Measurements from ENCODE around the gene SLC44A4.

SLC44A4 gene

DNA sequence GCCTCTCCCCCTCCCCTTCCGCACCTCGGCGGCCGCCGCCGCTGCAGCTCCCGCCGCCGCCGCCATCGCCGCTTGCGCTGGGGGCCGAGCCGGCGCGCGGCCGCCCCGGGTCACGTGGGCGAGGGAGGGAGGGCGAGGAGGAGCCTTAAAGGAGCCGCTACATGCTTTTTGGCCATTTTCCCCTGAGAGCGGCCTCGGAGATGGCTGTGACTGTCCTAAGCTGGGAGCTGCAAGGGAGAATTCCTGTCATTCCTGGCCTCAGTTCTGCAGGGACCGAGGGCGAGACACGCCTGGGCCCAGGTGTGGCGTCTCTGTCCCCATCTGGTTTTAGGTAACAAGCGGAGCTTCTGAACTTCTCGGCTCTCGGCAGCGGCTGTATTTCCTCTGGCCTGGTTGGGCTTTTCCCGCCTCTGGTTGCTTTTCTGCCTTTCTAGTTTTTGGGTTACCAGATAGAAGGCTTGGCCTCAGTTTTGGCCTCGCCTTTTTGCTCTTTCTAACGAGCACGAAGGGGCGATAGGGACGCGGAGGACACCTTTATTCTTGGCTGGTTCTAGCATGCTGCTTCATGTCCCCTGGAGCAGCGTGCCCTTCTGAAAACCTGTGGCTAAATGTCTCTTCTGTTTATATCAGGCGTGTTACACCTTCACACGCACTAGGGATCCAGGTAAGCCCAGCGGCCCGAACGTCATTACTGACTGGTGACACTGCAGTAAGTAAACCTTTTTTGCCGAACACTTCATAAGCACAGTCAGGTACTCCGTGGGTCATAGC lies 19.0 kb upstream of the SLC44A4 start, which contains the start of gene EHMT2:
TSS of gene EHMT2 (minus strand) at position 87 of the 771 bp plus-strand sequence. CDS start at position 66, 21 bp downstream.
- ATAC-seq (ENCODE audit: low read depth) (peak; percentile 56), DNase-seq (ENCODE audit: low spot score) (no peak)
- Histone ChIP-seq H3K4me1 (ENCODE audit: insufficient read depth, poor library complexity, severe bottlenecking) (peaks cover 4% of the 10 kb centered on the region), H3K27me3 (ENCODE audit: insufficient read depth, poor library complexity, severe bottlenecking) (no peaks in the 10 kb centered on the region), H3K27ac (ENCODE audit: poor library complexity, severe bottlenecking) (peak within 1 kb of the TSS; percentile 58), H3K4me3 (ENCODE audit: severe bottlenecking) (peak within 1 kb of the TSS; percentile 67), H3K9me3 (ENCODE audit: severe bottlenecking) (no peaks in the 10 kb centered on the region), H3K36me3 (ENCODE audit: low read depth) (peaks cover 30% of the 10 kb centered on the region)
- no peak for TF ChIP-seq CTCF (IDR thresholded peaks at IDR 0.05; ENCODE audit: poor library complexity, severe bottlenecking)

DNA sequence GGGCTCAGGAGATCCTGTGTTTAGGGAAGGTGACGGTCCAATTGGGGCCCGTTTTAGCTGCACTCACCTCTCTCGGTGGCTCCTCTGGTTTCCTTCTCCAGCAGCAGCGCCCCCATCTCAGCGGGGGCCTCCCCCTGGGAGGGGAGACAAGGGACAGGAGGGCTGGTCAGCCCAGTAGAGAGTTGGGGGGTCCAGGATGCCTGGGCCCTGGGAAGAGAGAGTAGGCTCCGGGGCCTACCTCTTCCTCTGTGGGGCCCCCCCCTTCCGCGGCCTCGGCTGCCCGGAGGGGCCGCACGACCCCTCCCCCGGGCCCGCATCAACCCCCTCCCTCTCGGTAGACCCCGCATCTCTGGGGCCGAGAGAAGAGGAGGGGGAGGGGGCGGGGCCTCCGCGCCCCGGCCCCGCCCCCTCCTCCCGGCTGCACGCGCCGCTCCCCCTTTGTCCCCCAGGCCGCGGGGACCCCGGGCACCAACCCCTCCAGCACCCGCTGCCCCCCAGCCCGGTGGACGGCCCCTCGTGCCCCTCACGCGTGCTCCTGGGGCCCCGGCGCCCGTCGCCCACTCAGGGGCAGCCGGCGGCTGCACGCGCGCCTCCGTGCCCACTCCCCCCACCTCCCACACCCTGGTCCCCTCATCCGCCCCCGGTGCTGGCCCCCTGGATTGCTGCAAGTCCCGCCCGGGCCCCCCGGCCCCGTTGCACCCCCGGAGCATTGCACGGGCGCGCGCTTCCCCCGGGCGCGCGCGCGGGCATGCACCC lies 18.2 kb upstream of the SLC44A4 start:
- H3K4me3 ChIP-seq (ENCODE audit: severe bottlenecking) = peak overlapping the region; percentile 67
- peak overlapping the region; percentile 58 for H3K27ac ChIP-seq (ENCODE audit: poor library complexity, severe bottlenecking)
- no peaks in the 10 kb centered on the region for H3K9me3 ChIP-seq (ENCODE audit: severe bottlenecking)
- DNase-seq (ENCODE audit: low spot score) (no peak), ATAC-seq (ENCODE audit: low read depth) (no peak)
- peaks cover 38% of the 10 kb centered on the region for H3K36me3 ChIP-seq (ENCODE audit: low read depth)
- H3K4me1 ChIP-seq (ENCODE audit: insufficient read depth, poor library complexity, severe bottlenecking) = peaks cover 4% of the 10 kb centered on the region
- H3K27me3 ChIP-seq (ENCODE audit: insufficient read depth, poor library complexity, severe bottlenecking) = no peaks in the 10 kb centered on the region
- TF ChIP-seq CTCF (IDR thresholded peaks at IDR 0.05; ENCODE audit: poor library complexity, severe bottlenecking) = no peak

DNA sequence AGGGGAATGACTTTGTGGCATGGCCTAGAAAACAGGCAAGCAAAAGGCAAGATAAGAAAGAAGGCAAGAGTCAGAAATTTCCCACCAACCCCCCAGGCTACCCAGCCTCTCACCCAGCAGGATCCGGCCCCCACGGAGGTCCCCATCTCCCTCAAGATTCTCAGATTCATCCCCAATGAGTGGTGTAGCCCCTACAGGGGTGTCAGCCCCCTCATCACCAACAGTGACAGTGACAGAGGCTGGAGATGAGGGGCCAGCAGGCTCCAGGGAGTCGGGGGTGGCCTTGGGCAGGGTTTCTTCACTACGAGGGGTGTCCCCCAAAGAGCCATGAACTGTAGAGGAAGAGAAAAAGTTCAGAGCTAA lies 17.7 kb upstream of the SLC44A4 start:
- ATAC-seq (ENCODE audit: low read depth) (no peak), DNase-seq (ENCODE audit: low spot score) (no peak)
- TF ChIP-seq CTCF (IDR thresholded peaks at IDR 0.05; ENCODE audit: poor library complexity, severe bottlenecking) = no peak
- Histone ChIP-seq H3K36me3 (ENCODE audit: low read depth) (peaks cover 43% of the 10 kb centered on the region), H3K27ac (ENCODE audit: poor library complexity, severe bottlenecking) (peak overlapping the region; percentile 58), H3K4me1 (ENCODE audit: insufficient read depth, poor library complexity, severe bottlenecking) (peaks cover 4% of the 10 kb centered on the region), H3K9me3 (ENCODE audit: severe bottlenecking) (no peaks in the 10 kb centered on the region), H3K27me3 (ENCODE audit: insufficient read depth, poor library complexity, severe bottlenecking) (no peaks in the 10 kb centered on the region), H3K4me3 (ENCODE audit: severe bottlenecking) (peak overlapping the region; percentile 67)

DNA sequence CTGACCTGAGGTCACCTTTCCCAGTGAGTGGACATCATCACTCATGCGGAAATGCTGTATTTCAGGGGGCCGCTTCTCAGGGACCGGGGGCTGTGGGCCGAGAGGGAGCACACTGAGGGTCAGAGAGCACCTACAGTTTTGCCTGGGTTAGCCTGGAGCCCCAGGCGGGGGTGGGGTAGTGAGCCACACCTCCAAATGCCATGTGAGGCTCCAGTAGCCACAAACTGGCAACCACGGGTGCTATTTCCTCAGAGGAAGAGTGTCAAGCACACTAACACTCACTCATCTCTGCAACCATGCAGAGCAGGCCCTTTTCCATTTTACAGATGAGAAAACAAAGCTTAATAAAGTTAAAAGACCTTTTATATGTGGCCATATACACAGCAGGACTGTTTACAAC lies 14.0 kb upstream of the SLC44A4 start:
- TF ChIP-seq CTCF (IDR thresholded peaks at IDR 0.05; ENCODE audit: poor library complexity, severe bottlenecking) = no peak
- no peak for DNase-seq (ENCODE audit: low spot score)
- Histone ChIP-seq H3K27me3 (ENCODE audit: insufficient read depth, poor library complexity, severe bottlenecking) (no peaks in the 10 kb centered on the region), H3K4me1 (ENCODE audit: insufficient read depth, poor library complexity, severe bottlenecking) (no peaks in the 10 kb centered on the region), H3K36me3 (ENCODE audit: low read depth) (peaks cover 72% of the 10 kb centered on the region), H3K27ac (ENCODE audit: poor library complexity, severe bottlenecking) (no peak overlapping the region), H3K4me3 (ENCODE audit: severe bottlenecking) (no peak overlapping the region), H3K9me3 (ENCODE audit: severe bottlenecking) (no peaks in the 10 kb centered on the region)
- ATAC-seq (ENCODE audit: low read depth) = no peak

All from RWPE2 (cell line).